EH (cell line): ENCODE results near the gene MED15.
A peak's percentile ranks its signal among the peaks of the same experiment; 100 is the strongest.

ENCODE experiments used
- DNase-seq: peaks from one replicate; pipeline ENCODE4 v3.0.0-alpha.2; 2015; ENCODE audit warnings: low read depth

MED15 gene

DNA sequence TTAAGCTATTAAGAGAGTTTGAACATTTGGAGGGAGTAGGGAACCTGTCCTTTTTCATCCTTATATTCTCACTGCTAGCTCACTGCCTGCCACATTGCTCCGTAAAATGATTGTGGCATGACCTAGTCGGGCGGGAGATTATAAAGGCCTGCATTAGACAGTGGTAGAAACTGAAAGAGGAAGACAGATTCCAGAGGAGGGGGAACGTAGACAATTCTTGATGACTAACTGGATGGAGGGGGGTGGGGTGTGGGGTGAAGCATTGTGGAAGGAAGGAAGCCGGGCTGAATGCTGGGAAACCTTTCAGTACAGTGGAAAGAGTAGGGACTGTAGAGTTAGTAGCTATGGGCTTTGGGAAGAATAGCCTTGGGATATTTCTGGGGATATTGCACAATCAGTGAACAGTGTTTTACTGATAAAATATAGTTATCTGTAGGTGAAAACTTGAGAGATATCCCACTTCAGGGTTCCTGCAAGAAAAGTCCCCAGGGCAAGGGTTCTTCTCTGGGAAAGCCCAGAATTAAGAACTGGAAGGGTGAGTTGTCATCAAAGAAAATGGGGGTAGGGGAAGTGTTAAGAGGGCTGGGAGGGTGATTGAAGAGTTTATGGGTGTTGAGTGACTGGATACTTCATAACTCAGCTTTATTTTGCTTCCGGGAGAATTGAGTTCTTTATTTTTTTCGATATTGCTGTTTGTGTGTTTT lies 2.1 kb downstream of the MED15 start:
- DNase-seq, result peak; percentile 97

DNA sequence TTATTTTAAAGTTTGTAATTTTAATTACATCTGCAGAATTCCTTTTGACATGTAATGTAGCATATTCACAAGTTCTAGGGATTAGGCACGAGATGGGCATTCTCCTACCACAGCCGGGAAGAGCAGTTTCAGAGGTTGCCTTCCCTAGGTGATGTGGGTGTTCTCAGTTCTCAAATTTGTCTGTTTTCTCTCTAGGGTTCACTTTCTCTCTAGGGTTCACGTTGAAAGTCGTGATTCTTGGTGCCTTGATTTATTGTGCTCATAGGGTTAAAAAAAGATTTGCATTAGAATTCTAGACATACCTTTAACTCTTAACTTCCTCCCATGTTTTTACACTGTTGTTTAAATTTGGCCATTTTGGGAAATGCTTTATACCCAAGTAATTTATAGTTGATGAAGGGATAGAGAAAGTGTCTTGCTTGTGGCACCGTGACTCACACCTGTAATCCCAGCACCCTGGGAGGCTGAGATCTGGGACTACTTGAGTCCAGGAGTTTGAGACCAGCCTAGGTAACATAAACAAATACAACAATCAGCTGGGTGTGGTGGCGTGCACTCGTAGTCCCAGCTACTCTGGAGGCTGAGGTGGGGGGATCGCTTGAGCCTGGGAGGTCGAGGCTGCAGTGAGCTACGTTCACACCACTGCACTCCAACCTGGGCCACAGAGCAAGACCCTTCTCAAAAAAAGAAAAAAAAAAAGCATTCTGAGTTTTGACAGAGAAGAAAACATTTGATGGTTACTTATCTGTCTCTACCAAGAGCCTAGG lies 3.6 kb downstream of the MED15 start:
- DNase-seq, result no peak

DNA sequence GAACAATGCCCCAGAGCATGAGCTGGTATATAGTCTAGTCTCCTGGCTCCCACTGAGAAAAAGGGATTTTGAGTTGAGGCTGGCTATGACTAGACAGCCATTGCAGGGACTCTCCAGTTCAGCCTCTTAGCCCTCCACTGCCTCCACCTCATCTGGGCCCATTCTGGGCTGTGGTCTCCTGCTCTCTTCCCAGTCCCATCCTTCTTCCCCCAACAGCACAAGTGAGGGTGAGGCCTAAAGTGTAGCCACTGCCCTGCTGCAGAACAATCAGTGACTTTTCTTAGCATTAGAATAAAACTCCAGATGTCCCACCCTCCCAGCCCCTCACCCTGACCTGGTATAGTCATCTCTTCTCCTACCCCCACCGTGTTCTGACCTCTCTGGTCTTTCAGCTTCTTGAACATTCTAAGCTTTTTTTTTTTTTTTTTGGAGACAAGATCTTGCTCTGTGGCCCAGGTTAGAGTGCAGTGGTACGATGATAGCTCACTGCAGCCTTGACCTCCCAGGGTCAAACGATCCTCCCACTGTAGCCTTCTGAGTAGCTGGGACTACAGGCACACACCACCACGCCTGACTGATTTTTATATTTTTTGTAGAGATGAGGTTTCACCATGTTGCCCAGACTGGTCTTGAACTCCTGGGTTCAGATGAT lies 4.3 kb downstream of the MED15 start:
- DNase-seq, result no peak

DNA sequence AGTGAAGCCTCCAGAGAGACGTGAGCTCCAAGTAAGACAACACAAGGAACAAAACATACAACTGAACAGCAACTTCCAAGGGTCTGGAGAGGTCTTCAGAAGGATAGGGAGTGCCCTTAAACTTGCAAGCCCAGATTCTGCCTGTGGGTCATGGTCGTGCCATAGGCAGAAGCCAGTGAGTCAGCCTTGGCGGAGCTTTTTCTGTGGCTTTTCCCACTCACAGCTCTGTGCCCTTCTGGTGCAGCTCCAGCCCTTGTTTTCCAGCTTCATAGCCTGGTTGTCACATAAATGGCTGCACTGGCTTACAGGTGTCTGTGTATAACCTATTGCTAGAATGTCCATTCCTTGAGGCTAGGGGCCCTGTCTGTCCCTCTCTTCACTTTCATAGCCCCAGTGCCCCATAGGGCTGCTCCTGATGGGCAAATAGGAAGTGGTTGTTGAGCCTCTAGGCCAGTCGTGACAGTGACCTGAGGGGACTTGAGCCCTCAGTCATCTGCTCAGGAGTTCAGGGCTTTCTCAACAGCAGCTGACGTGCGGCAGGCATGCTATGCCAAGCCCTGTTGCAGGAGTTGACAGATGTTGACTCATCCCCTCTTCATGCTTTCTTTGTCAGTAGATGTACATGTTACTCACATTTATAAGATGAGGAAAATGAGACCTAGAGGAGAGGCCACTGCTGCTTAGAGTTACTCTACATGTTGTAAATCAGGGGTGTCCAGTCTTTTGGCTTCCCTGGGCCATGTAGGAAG lies 7.4 kb downstream of the MED15 start:
- DNase-seq, result peak; percentile 94

DNA sequence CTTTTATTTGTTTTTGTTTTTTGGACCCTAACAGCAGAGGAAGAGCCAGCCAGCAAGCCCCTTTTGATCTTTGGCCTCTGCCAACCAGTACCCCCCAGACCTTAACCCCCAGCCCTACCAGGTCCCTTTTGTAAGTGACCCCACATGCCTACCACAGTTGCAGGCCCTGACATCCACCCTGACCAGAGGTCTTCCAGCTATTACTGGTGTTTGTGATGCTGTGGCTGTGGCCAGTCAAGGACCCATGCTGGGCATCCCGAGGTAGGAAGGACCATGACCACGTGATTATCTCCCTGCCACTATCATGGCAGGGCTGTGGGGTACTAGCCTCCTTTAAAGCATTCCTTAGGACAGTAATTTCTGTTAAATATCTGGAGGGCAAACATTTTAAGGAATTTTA lies 9.0 kb downstream of the MED15 start:
- no peak for DNase-seq

DNA sequence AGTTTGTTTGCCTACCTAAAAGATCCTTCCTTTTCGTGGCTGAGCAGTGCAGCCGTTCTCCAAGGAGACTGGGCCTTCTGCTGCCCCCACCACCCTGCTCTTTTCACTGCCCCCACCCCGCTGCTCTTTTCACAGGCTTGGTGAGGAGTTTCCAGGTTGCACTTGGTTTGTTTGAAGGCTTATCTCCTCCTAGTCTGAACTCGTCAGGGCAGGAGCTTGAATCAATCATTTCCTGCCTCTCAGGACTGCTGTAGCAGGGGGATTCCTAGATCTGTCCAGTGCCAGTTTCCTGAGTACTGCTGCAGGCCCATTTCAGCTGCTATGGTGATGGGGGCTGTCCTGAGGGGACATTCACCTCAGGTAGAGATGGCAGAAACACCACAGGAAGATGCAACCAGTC lies 10.0 kb downstream of the MED15 start:
- DNase-seq, result no peak

DNA sequence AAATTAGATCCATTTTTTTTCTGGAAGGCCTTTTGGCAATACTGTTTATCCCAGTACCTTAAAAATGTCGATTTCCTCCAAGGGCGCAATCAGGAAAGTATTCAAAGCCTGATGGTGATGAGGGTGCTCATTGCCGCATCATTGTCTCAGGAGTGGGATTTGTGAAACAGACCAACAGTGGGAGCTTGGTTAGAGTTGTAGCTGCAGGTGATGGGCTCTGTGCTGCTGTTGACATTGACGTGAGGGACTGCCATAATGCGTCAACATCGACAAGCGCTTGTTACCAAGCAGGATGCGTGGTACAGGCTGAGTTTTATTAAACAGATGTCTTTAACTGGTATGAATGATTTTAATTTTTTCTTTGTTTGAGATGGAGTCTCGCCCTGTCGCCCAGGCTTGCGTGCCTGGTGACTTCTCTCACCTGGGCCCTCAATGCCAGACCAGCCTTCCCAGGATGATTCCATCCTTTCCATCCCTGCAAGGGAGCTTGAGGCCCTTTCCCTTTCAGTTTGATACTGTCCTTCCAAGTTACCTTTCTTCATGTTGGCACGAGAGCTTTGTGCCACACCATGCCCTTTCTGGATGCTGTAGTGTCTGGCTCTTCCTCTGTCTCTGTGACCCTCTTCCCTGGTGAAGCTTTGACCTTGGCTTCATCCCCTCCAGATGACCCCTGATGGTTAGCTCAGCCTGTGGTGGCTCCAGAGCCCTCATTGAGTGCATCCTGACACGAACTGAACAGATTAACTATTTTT lies 10.6 kb downstream of the MED15 start:
- DNase-seq, result no peak

DNA sequence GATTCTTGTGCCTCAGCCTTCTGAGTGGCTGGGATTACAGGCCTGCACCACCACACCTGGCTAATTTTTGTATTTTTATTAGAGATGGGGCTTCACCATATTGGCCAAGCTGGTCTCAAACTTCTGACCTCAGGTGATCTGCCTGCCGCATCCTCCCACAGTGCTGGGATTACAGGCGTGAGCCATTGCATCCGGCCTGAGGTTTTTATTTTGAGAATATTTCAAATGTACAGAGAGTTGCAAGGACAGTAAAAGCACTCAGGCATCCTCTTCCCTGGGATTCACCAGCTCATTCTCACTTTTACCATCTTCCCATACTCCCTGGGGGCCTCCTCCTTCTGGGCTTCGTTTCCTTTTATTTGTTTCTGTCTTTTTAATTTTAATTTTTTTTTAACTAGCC lies 12.1 kb downstream of the MED15 start:
- no peak for DNase-seq

DNA sequence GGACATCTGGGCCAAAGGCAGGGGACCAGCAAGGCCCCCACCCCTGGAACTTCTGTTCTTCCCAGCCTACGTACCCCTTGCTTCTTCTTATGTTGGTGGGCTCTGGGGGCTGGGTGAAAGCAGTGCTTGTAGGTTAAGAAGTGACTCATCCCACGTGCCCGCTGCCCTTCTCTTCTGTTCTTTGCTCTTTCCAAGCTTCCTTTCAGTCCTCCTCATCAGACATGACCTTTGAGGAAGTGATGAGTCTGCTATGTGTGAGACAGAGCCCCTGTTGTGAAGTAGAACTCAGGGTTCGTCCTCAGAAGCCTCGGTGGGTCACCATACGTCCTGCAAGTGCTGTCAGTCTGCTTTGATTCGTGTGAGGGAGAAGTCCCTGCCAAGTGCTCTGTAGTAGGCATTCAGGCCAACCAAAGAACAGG lies 12.7 kb downstream of the MED15 start:
- DNase-seq, result peak; percentile 76

DNA sequence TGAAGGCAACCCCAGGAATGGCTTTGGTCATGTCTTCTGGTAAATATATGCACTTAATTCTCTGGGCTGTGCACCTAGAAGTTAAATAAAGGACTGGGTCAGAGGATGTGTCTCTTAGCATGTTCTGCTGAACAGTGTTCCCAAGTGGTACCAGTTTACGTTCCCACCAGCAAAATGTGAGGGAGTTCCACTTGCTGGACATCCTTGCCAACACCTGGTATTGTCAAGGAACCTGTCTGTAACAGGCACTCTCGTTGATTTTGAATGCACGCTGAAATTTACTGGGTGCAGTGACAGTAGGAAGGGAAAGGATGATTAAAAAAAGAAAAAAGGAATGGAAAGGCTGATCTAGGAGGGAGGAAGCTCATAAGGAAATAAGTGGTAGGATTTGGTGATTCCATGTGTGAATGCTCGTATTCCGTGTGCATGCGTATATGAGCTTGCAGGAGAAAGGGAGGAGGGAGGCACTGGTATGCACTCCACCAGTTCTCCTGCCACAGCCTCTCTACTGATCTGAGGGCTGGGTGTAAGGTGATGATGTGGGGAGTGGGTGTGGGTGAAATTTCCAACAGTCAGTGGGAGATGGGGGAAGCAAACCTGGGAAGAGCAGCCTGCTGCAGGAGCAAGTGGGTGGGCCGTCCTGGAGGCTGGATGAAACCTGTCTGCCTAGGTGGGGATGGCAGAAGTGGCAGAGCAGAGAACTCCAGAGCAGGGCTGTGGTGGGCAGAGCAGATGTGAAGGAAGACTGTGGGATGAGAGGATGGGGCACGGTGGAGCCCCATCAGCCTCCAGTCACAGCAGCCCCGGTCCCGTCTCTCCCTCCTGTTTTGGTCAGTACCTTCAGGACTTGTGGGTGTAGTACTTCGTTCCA lies 15.0 kb downstream of the MED15 start:
- DNase-seq, result no peak

DNA sequence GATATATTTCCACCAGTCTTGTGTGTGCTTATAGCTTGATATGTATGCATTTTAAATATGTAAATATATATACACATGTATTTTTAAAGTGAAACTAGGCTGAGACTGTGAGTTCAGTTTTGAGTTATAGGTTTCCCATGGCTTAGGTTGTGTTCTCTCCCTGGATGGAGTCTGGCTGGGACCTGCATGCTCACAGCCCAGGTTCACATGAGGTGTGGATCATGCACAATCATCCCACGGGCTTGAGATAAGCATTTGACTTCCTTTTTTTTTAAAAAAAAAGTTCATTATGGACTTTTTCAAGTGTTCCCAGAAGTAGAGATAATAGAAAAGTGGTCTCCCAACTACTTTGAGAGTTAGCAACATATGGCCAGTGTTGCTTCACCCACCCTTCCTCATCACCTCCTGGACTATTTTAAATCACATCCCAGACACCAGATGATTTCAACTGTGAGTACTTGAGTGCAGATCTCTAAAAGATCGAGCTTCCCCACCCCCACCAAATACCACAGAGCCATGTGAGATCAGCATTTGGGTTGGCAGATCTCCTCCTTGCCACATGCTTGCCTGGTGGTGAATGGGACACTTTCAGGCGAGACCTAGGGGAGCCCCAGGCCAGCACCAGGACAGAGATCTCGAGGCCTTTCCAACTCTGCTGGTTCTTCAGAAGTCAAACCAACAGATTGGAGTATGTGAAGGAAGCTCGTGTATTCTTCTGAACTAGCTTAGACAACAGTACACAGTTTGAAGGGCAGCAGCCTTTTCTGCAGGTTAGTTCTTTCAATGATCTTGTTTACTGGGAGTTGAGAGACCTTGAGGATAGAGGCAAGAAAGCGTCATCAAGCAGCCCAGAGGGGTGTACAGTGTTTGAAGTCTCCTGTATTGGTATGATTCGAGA lies 15.9 kb downstream of the MED15 start:
- peak; percentile 87 for DNase-seq

DNA sequence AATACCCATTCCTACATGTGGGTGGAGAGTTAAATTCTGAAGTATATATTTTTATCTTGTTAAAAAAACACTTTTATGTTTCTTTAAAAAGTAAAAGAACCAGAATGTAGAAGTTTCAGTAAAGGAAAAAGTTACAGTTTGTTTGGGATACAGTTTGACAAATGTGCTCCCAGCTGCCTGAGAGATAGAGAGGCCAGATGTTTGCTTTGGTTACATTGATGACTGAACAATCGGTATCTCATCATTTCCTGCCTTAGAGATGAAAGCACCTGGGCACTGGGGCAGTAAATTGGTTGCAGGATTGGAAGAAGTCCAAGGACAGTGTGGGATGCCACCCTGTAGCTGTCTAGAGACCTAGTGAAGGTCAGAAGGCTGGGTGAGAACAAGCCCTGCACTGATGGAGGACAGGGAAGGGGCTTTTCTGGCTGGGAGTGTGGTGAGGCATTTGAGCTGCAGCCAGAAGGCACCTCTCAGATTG lies 16.6 kb downstream of the MED15 start:
- DNase-seq, result no peak

DNA sequence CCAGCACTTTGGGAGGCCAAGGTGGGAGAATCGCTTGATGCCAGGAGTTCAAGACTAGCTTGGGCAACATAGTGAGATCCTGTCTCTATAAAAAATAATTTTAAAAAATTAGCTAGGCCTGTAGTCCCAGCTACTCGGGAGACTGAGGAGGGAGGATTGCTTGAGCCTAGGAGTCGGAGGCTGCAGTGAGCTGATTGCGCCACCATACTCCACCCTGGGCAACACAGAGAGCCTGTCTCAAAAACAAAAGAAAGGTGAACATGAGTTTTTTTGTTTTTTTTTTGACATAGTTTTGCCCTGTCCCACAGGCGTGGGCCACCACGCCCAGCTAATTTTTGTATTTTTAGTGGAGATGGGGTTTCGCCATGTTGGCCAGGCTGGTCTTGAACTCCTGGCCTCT lies 17.6 kb downstream of the MED15 start:
- no peak for DNase-seq

DNA sequence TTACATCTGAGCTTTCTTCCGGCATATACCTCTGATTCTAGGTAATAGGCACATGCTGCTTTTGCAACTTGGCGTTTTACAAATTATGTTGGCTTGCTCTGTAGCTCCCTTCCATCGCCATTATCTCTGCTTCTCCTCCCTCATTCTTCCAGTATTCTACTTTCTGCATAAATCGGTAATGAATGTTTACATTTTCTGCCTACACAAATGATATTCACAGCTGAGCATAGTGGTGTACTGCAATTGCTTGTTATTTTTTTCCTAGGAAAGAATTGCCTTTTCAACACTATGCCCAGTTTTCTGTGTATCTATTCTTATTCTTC lies 18.9 kb downstream of the MED15 start:
- DNase-seq, result no peak

DNA sequence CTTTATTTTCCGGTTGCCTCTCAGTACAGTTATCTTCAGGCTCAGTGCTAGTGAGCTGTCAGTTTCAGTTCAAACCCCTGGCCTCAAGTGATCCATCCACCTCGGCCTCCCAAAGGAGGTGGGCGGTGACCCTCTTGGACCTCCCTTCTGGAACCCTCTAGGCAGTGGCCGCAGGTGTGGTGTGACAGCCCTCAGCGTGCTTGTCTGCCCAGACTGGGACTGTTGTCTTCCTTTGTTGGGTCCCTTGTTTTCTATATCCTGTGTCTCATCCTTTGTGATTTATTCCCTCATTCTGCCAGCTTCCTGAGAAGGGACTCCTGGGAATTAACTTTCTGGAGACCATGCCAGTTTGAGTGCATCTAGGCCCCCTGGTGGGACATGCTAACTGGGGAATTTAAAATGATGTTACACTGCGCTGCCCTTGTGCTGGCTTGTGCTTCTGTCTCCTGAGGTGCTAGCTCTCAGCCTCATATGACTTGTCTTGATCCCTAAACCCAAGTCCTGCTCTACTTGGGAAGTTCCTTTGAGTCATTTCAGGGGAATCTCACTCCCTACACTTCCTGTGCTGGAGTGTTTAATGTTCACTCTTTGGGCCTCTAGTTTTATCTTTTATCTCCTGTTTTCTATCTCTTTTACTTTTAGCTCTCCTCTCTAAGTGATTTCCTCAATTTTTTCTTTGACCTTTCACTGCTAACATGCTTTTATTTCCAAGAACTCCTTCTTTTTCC lies 19.4 kb downstream of the MED15 start:
- peak; percentile 95 for DNase-seq

DNA sequence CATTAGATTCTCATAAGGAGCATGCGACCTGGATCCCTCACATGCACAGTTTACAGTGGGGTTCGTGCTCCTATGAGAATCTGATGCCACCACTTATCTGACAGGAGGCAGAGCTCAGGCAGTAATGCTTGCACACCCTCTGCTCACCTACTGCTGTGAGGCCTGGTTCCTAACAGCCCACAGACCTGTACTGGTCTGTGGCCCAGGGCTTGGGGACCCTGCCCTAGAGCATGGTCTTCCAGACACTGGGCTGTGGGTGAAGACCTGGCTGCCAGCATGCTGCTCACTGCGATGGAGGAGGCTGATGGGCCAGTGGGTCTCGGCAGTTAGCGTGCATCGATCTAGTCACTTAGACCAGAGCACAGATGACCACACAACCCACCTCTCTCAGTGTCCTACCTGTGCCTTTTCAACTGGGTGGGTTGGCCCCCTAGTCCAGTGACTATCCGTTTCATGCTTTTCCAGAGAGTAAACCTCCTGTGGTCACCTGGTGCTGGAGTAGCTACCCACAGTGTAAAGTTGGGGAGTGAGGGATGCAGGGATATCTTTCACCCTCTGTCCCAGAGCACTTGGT lies 21.1 kb downstream of the MED15 start:
- no peak for DNase-seq

DNA sequence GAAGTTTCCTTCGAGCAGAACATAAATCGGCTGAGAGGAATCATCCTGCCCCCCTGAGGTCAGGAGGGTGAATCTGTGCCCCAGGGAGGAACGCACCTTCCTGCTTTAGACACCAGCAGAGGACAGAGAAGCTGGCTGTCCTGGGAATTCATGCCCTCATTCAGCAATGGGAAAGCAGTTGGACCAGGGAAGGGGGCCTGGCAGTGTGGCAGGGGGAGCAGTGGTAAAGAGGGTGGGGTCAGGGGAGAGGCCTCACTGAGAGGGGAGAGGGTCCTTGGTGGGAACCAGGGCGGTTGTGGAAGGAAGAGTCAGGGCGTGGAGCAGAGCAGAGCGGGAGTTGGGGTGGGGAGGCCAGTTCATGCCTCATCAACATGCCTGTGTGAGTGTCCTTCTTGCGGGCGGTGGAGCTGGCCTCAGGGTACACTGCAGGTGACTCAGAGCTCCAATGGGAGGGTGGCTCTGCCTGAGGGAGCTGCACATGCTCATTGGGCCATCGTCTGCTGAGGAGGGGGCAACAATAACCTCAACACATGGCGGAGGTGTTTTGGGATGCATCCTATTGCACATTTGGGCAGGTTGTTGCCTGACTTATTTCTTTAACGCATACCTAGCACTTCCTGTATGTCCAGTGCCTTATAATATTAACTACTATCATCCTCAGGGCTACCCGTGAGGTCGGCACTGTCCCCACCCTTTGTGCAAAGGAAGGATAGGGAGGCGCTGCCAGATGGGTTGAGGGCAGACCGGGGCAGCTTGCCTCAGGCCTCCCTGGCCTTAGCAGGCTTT lies 23.2 kb downstream of the MED15 start:
- DNase-seq, result peak; percentile 93

DNA sequence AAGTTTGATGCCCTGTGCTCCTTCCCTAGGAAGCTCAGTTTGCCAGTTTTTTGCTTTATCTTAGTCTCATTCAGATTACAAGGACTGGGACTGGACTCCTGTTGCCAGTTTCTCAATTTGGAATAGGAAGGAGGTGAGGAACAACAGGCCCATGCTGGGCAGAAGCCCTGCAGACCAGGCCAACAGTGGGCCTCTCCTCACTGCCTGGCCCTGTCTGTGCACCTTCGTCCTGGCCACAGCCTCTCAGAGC lies 23.7 kb downstream of the MED15 start:
- DNase-seq, result no peak
